GM21717 (cell line): ENCODE data around the gene AP1S2.
"Not testable (repeated sequence)": the region's sequence is repeated elsewhere in the genome, so short reads cannot be mapped to it uniquely, and the experiment has no call there.

Experiments used
- ATAC-seq: cut with Tn5 transposase; IDR thresholded peaks from one replicate; pipeline ENCODE4 v1.9.1; 2021; ENCODE audit warnings: mild to moderate bottlenecking, moderate library complexity; ENCODE audit not compliant: unreplicated experiment

Gene AP1S2

GRCh38 chrX:15854712-15855567, at the start of gene AP1S2:
AP1S2 (minus strand) TSS chrX:15854813; CDS start chrX:15852524, 2,289 bp downstream.
- ATAC-seq = peak; percentile 94

DNA sequence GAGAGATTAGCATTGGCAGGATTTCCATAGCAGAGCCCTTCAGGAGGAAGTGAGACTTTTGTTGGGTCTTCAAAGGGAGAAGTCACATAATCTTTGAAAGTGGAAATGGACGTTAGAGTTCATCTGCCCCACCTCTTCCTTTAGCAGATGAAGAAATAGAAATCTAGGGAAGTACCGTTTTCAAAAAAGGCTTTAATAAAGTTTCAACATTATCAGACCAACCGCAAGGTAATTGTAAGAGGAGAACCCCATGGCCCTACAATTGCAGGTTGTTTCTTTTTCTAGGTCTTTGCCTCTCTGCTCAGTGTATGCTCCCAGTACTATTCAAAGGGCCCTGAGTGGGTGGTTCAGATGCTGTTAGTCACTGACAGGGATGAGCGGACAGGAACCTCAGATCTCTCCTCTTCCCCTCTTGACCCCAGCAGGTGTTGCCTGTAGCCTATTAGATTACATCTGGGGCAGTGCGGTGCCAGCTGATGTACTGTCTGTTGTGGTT, 48.6 kb upstream of the AP1S2 start:
- ATAC-seq = peak; percentile 98

DNA sequence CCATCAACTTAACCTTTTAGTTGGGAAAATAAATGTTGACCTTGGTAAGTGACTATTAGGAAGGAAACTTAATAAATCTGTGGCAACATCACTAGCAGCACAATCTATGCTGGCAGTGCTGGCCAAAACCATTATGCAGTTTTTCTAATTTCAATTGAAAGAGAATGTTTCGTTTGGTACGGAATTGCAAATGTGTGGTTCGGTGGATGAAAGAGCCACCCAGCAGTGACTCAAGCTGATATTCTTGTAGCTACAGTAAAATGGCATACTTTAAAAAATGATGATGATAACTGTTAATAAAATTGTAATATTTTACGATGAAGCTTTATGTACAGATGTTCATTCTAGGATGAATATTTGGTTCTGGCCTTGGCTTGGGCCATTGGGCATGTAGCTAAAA, 40.7 kb upstream of the AP1S2 start:
- no peak for ATAC-seq

- no peak for ATAC-seq
These were observed 40.1 kb upstream of the AP1S2 start for GRCh38 chrX:15894724-15895123.

GRCh38 chrX:15890463-15890862, 35.9 kb upstream of the AP1S2 start:
- ATAC-seq = no peak

DNA sequence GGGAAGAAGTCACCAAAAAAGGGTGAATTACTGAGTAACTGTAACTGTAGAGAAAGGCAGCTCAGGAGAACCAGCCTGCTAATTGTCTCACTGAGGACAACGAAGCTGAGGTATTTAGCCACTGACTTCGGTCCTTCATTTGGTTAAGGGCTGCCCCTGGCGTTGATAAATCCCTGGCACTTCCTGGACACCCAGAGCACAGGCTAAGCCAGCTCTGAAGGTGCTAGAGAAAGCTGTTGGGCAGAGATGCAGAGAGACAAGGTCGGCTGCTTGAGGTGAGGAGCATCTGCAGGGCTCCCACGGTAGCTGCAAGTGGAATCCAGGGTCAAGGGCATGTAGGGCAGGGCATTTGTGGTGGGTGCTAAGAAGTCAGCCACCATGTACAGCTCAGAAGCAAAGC, 33.4 kb upstream of the AP1S2 start:
- no peak for ATAC-seq

- no peak for ATAC-seq
These were observed 28.9 kb upstream of the AP1S2 start for GRCh38 chrX:15883540-15883863.

DNA sequence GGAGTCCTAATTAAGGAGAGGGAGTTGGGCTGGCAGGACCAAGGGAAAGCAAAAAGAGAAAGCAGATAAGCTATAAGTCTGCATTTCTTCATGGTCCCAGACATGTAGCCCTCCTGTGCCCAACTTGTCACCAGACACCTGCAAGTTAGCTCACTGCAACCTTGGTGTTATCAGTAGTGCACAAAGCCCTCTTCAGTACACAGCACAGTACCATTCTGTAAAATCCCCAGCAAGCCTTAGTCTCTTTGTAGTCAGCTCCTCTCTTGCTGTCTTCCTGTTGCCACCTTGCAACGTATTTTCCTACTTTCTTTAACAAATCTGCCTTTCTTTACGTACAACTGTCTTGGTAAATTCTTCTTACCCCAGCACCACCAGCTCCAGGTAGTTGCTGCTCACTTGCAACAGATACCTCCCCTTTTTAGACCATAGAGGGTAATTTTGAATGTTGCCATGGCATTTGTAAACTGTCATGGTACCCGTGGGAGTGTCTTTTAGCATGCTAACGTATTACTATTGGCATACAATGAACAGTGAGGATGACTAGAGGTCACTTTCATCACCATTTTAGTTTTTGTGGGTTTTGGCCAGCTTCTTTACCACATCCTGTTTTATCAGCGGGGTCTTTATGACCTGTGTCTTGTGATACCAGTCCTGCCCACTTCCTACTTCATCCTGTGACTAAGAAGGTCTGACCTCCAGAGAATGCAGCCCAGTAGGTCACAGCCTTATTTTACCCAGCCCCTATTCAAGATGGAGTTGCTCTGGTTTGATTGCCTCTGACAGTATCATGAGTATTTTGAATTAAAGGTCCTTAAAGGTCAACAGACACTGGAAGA, 28.3 kb upstream of the AP1S2 start:
- ATAC-seq = peak; percentile 72

- ATAC-seq = no peak
These were observed 26.8 kb upstream of the AP1S2 start for GRCh38 chrX:15881381-15881897.

- ATAC-seq = not testable (repeated sequence)
These were observed 23.3 kb upstream of the AP1S2 start for GRCh38 chrX:15877914-15878313.

GRCh38 chrX:15877380-15877779, 22.8 kb upstream of the AP1S2 start:
- no peak for ATAC-seq

DNA sequence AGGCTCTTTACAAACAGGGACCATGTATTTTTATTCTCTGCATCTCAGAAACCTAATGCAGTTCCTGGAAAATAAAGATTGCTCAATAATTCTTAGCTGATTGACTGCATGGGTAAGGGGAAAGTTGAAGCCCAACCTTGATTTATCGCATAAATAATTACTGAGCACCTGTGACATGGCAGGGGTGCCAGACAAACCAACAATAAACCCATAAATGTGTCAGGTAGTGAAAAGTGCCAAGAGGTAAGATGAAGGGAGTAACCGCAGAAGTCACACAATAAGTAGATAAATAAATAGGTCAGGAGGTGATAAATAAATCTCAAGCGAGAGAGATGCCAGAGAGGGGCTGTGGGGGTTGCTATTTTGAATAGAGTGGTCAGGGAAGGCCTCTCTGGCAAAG, 20.1 kb upstream of the AP1S2 start:
- no peak for ATAC-seq

- no peak for ATAC-seq
These were observed 19.0 kb upstream of the AP1S2 start for GRCh38 chrX:15873566-15873965.

DNA sequence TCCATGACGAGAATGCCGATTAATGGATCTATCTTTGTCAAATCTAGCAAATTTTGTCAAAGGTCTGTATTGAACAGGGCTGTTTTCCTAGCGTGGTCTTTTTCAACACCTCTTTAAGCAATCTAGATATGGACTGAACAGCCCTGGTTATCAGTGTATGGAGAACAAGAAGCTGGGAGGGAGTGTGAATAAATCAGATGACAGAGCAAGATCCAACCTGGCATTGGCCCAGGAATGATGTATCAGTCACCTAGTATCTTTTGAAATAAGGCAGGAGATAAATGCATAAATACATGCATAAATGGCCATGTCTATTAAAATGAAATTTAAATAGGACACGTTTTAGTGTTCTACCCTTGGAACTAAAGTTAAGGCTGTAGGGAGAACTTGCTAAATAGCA, 15.7 kb upstream of the AP1S2 start:
- no peak for ATAC-seq

DNA sequence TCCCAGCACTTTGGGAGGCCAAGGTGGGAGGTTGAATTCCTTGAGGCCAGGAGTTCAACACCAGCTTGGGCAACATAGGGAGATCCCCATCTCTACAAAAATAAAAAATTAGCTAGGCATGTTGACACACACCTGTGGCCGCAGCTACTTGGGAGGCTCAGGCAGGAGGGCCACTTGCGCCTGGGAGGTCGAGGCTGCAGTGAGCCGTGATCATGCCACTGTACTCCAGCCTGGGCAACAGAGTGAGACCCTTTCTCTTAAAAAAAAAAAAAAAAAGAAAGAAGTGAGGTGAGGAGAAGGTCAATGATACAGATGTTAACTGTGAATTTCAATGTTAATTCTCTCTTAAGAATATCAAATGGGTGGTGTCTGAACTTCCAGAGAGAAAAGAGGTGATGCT, 15.1 kb upstream of the AP1S2 start:
- no peak for ATAC-seq

- no peak for ATAC-seq
These were observed 11.5 kb upstream of the AP1S2 start for GRCh38 chrX:15866147-15866546.

DNA sequence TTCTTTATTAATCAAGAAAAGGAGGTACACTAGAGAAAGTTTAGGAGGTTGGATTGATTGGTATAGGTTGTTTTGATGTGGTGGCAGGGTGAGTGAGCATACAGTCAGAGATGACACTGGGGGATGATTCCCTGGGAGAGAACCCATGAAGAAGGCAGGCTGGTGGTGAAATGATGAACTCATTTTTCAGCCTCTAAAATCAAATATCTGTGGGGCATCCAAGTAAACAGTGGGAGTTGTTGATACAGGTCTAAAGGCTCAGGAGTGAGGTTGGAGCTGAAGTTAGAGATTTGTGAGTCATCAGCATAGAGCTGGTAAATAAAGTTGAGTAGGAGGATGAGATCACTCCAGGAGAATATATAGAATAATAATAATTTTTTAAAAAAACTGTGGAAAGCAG, 10.0 kb upstream of the AP1S2 start:
- ATAC-seq = no peak

DNA sequence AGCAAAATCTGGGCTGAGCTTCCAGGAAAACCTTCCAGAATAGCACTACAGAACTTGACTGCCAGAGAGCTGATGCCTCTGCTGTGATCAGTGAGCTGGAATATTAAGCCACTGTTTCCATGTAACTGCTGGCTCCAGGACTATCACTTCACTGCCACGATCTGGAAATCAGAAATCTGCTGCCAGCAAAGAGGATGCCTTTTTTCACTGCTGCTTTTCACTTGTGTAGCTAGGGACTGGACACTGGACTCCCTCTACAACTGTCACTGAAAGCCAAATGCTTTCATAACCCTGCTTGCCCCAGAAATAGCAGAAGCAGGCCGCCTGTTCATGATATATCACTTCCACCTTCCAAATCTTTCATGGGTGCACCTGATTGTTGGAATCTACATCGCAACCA, 9.4 kb upstream of the AP1S2 start:
- ATAC-seq = no peak

GRCh38 chrX:15860921-15861320, 6.3 kb upstream of the AP1S2 start:
- ATAC-seq = no peak

- no peak for ATAC-seq
These were observed 3.4 kb upstream of the AP1S2 start for GRCh38 chrX:15858051-15858450.

GRCh38 chrX:15856636-15857035, 2.0 kb upstream of the AP1S2 start:
- ATAC-seq = no peak

GRCh38 chrX:15856222-15856587, 1.6 kb upstream of the AP1S2 start:
- no peak for ATAC-seq
